Amniotic epithelial cell (primary cell): Measurements from ENCODE around the gene PPM1M.

Experiments
- DNase-seq: peaks from one replicate; pipeline ENCODE4 v3.0.0-alpha.2; 2010; ENCODE audit warnings: low read depth

Gene PPM1M

GRCh38 chr3:52216585-52217408, 28.8 kb upstream of the PPM1M start:
- peak; percentile 88 for DNase-seq

GRCh38 chr3:52217409-52217805, 28.2 kb upstream of the PPM1M start:
- DNase-seq, result no peak

- no peak for DNase-seq
Measured at GRCh38 chr3:52218026-52218425, 27.5 kb upstream of the PPM1M start.

GRCh38 chr3:52218454-52218853, 27.1 kb upstream of the PPM1M start:
- DNase-seq, result no peak

- no peak for DNase-seq
Measured at GRCh38 chr3:52218937-52219650, 26.5 kb upstream of the PPM1M start.

- DNase-seq, result peak; percentile 58
Measured at GRCh38 chr3:52220380-52221026, 25.1 kb upstream of the PPM1M start.

- no peak for DNase-seq
Measured at GRCh38 chr3:52221141-52221562, 24.4 kb upstream of the PPM1M start.

GRCh38 chr3:52221563-52222318, 23.8 kb upstream of the PPM1M start:
- no peak for DNase-seq

GRCh38 chr3:52222319-52223221, 23.0 kb upstream of the PPM1M start:
- no peak for DNase-seq

- DNase-seq, result no peak
Measured at GRCh38 chr3:52223449-52224408, 21.8 kb upstream of the PPM1M start.

GRCh38 chr3:52225452-52226228, 19.9 kb upstream of the PPM1M start, which contains the start of gene TLR9:
Gene TLR9 (minus strand): TSS chr3:52225645. CDS start chr3:52225529, 116 bp downstream.
- DNase-seq, result peak; percentile 57

- DNase-seq, result no peak
Measured at GRCh38 chr3:52226229-52226817, 19.2 kb upstream of the PPM1M start.

GRCh38 chr3:52227117-52227516, 18.4 kb upstream of the PPM1M start:
- no peak for DNase-seq

- no peak for DNase-seq
Measured at GRCh38 chr3:52227766-52228165, 17.8 kb upstream of the PPM1M start.

- DNase-seq, result no peak
Measured at GRCh38 chr3:52228266-52228665, 17.3 kb upstream of the PPM1M start.

- no peak for DNase-seq
Measured at GRCh38 chr3:52228751-52229291, 16.7 kb upstream of the PPM1M start.

- DNase-seq, result no peak
Measured at GRCh38 chr3:52229656-52230055, 15.9 kb upstream of the PPM1M start.

GRCh38 chr3:52230461-52230860, 15.1 kb upstream of the PPM1M start:
- DNase-seq, result no peak
